Hematopoietic multipotent progenitor cell treated with erythropoietin and hydrocortisone succinate and interleukin-3 and kit ligand, for 17 days (in vitro differentiated cells): ENCODE measurements around the gene HARBI1.

ENCODE experiments used
- DNase-seq: peaks from one replicate; pipeline ENCODE4 v3.0.0-alpha.2; 2015; ENCODE audit warnings: low spot score

HARBI1 gene, protein sequence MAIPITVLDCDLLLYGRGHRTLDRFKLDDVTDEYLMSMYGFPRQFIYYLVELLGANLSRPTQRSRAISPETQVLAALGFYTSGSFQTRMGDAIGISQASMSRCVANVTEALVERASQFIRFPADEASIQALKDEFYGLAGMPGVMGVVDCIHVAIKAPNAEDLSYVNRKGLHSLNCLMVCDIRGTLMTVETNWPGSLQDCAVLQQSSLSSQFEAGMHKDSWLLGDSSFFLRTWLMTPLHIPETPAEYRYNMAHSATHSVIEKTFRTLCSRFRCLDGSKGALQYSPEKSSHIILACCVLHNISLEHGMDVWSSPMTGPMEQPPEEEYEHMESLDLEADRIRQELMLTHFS

GRCh38 chr11:46617134-46617971 lies at the start of gene HARBI1, which contains the start of gene ATG13:
TSS of gene HARBI1 (minus strand) at chr11:46617227. CDS start at chr11:46616237, 990 bp downstream.
TSS of gene ATG13 (plus strand) at chr11:46617553. CDS start at chr11:46644292, 26,739 bp downstream.
- DNase-seq = peak; percentile 94

- DNase-seq = no peak
Observed at GRCh38 chr11:46666516-46666915, 49.5 kb upstream of the HARBI1 start.

GRCh38 chr11:46665356-46665755 lies 48.3 kb upstream of the HARBI1 start:
- DNase-seq = no peak

- DNase-seq = peak; percentile 40
Observed at GRCh38 chr11:46664612-46665011, 47.6 kb upstream of the HARBI1 start.

- no peak for DNase-seq
Observed at GRCh38 chr11:46663277-46663940, 46.4 kb upstream of the HARBI1 start.

DNA sequence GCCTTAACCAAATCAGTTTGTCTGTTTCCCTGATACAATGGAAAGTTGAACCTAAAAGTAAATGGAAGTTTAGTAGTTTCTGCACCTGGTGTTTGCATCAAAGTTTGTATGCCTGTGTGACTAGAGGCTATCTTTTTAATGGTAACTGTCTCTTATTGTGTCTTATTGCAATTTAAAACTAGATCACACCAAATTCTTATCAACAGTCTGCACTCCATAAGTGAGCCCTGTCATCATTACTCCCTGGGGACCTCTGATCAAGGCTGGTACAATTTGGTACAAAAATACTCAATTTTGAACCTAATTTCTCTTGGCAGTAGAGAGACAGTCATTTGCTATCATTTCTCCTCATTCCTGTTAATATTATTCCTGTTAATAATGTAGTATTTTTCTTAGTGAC lies 45.3 kb upstream of the HARBI1 start:
- DNase-seq = no peak

DNA sequence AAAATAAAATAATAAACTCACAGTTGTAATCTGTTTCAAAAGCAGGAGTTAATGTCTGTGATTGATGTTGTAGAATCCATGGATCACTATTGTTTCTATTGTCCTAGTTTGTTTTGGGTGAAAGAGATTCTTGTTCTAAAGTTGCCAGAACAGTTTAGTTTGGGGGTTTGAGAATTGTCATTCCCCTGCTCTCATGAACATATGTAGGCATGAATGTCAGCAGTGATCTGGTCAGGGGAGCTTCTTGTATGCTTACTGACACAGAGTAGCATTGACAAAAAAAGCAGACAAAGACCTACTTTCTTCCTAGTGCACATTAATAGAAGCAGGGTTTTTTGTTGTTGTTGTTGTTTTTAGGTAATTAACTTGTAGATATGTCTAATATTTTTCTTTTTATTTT lies 44.8 kb upstream of the HARBI1 start:
- DNase-seq = no peak

DNA sequence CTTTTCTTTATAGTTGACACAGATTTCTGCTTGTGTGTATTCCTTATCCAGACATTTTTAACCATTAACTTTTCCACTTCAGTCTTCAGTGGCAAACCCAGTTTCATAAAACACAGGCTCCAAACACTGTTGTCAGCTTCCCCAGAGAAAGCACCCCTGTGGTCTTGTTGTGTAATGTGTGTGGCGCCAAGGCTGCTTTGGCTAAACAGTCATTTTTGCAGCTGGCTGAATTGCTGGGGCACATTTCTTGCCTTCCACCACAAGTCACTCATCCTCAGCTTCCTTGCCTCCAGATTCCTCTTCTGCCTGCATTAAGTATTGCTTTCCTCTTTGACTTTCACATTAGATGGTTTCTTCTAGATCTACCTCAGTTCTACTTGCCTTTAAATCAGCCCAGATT lies 42.9 kb upstream of the HARBI1 start:
- DNase-seq = no peak

- DNase-seq = no peak
Observed at GRCh38 chr11:46658259-46658658, 41.2 kb upstream of the HARBI1 start.

- no peak for DNase-seq
Observed at GRCh38 chr11:46657186-46657585, 40.2 kb upstream of the HARBI1 start.

GRCh38 chr11:46655631-46656030 lies 38.6 kb upstream of the HARBI1 start:
- no peak for DNase-seq

DNA sequence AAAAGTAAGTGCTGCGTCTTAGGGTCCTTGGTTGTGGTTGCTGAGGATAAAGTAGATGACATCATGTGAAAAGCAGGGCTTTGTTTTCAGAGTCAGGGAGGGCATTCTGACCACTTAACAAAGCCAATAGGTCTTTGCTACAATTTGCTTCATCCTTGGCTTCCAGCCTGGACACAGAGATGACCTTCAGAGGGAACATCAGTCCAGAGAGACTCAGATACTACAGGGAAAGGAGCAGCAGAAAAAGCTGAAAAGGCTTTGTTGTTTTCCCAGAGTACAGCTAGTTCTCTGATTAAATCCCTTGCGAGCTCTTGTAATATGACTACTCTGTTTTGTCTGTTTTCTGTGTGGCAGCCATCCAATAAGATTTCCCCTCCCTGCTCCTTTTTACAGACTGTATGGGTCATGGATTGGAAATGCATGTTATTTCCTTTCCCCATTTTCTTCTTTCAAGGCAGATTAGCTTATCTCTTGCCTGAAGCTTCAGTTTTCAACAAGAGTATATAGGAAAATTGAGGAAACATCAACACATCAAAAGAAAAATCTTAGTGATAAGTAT lies 32.2 kb upstream of the HARBI1 start:
- DNase-seq = no peak

DNA sequence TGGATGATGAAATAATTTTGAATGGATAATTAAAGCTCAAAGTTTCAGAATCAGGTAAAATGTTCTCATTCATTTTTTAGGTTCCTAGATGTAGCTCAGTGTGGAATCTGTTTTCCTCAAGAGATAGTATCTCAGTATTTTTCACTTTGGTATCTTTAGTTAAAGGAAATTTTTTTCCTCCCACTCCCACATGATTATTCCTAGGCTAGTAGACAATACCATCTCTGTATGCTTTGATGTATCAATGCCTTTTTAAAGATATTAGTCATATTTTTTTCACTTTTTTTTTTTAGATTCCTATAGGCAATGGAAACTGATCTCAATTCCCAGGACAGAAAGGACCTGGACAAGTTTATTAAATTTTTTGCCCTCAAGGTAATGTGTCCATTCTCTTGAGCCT lies 27.0 kb upstream of the HARBI1 start:
- DNase-seq = no peak

DNA sequence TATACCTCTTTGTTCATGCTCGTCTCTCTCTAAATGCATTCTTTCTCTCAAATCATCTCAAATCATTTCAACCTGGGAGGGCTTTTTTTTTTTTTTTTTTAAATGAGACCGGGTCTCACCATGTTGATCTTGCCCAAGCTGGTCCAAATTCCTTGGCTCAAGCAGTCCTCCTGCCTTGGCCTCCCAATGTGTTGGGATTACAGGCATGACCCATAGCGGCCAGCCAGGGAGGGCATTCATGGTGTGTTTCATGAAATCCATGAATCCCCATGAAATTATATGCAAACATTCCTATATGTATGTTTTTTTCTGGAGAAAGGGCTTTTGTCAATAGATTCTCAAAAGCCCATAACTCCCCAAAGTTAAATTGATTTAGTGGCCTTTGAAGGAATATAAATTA lies 26.5 kb upstream of the HARBI1 start:
- DNase-seq = no peak

- DNase-seq = no peak
Observed at GRCh38 chr11:46642627-46643335, 25.8 kb upstream of the HARBI1 start.

GRCh38 chr11:46641639-46642038 lies 24.6 kb upstream of the HARBI1 start:
- no peak for DNase-seq

DNA sequence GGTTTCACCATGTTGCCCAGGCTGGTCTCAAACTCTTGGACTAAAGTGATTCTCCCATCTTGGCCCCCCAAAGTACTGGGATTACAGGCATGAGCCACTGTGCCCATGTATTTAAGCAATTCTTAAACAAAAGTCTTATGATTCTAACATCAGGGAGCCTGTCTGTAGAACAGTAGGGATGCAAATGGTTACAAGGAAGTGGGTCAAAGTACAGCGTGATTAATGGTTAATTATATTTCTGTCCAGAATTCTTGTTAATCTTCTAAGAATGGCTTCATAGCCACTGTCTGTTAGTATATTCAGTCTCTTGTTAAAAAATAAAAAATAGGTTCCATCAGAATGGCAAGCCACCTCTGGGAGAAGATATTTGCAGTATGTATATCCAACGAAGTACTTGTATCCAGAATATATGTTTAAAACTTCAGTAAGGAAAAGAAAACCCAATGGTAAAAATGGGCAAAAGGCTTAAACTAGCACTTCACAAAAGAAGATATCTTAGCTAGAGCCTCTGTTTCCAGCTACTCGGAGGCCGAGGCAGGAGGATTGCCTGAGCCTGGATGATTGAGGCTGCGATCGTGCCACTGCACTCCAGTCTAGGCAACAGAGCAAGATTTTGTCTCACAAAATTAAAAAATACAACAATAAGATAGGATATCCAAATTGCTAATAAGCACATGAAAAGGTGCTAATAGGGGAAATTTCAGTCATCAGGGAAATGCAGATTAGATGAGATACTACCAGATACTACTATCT lies 23.2 kb upstream of the HARBI1 start:
- DNase-seq = no peak

DNA sequence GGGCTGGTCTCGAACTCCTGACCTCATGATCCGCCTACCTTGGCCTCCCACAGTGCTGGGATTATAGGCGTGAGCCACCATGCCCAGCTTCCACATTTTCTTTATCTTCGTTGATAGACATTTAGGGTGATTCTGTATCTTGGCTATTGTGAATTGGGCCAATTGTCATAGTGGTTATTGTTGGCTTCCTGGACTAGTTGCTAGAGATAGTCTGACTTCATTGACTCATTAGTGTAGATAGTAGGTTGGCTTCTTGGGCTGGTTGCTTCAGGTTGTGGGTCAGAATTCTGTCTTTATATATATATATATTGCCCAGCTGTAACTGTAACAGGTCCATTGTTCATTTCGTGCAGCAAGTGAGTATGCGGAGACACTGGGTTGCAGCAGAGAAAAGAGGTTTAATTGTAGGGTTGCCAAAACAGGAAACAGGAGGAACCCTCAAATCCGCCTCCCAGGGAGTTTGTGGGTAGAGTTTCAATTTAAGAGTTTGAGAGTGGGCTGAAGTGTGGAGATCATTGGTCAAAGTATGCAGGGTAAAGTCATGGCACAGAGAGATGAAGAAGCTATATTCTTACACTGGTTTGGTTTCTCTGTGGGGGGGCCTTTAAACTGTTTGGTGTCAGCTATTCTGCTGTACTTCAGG lies 22.3 kb upstream of the HARBI1 start:
- DNase-seq = no peak

DNA sequence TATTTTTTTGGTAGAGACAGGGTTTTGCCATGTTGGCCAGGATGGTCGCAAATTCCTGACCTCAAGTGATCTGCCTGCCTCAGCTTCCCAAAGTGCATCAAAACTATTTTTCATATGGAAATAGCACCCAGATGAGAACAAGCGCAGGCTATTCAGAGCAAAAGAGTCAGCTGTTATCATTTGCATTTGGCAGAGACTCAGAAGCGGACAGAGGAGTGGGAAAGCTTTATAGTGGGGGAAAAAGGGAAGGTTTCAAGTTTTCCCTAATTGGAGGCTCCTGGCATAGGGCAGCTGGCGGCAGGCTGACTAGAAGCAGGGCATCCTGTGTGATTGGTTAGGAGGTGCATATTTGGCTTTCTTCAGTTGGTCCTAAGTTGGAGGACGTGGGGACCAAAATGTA lies 20.5 kb upstream of the HARBI1 start:
- DNase-seq = no peak

DNA sequence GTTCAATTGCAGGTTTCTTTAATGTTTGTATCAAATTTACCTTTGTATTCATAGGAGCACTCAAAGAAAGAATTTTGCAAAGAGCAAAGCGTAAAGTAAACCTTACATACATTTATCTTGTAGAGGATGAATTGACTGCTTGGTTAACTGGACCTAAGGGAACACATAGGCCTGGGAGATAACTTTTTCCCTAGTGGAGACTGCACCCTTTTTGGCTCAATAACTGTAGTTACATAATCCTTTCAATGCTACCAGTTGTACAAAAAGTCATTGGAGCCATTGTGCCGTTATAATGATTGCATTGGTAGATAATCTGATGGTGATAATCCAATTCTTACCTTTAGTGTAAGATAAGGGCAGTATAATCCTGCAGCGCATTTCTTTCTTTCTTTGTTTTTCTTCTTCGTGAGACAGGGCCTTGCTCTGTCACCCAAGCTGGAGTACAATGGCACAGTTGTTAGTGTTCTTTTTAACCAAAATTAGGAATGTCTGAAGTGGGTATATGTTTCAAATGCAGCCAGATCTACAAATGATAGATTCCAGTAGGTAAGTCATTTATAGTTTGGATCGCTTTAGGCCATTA lies 18.6 kb upstream of the HARBI1 start:
- DNase-seq = no peak
